ENCODE measurements around the gene SEC14L6.
"Not testable (repeated sequence)": the region's sequence is repeated elsewhere in the genome, so short reads cannot be mapped to it uniquely, and the experiment has no call there.

Gene SEC14L6

DNA sequence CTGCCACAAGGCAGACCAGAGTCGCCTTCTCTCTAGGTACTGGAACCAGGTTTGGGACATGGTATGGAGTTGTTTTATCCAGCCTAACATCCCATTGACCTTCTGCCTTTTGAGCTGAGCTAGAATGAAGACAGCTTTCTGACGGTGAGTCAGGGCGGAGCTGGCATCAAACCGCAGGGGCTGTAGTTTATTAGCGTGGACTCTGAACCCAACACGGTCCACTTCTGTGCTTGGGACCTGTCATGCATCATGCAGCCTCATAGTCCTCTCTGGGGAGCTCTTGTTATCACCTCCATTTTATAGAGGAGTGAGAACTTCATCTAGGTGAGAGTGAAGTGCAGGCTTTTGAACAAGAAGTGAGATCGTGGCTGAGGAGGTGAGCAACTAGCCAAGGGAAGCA lies 19.6 kb upstream of the SEC14L6 start:
- no peak for DNase-seq (ENCODE audit: low read depth)

DNA sequence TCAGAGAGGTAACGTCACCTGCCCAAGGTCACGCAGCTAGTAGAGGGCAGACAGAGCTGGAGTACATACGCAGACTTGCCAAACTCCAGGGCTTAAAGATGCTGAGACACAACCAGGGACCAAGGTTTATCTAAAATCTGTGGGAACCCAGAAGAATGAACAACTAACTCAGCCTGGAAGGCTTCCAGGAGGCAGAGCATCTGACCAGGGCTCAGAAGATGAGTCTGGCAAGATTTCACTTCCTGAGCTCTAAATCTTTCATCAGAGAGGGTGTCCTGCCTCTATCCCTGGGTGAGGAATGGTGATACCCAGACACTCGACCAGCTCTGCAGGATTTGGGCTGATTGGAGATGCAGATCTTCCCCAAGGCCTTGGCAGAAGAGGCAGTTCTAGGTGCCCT lies 18.8 kb upstream of the SEC14L6 start:
- DNase-seq (ENCODE audit: low read depth), result no peak

DNA sequence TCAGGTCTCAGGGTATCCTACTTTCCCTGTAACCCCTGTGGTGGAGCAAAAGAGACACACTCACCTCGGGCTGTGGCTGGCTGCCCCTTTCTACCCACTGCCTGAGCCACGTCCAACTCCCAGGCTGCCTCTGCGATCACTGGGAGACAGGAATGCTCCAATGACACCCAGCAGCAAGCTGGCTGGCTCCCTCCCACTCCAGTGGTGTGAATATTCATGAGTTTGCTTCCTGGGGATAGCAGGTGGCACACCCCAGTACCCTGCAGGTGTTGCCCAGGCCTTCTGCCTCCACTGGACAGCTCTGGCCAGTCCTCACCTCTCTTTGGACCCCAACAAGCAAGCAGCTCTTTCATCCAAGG lies 18.2 kb upstream of the SEC14L6 start:
- DNase-seq (ENCODE audit: low read depth), result no peak

DNA sequence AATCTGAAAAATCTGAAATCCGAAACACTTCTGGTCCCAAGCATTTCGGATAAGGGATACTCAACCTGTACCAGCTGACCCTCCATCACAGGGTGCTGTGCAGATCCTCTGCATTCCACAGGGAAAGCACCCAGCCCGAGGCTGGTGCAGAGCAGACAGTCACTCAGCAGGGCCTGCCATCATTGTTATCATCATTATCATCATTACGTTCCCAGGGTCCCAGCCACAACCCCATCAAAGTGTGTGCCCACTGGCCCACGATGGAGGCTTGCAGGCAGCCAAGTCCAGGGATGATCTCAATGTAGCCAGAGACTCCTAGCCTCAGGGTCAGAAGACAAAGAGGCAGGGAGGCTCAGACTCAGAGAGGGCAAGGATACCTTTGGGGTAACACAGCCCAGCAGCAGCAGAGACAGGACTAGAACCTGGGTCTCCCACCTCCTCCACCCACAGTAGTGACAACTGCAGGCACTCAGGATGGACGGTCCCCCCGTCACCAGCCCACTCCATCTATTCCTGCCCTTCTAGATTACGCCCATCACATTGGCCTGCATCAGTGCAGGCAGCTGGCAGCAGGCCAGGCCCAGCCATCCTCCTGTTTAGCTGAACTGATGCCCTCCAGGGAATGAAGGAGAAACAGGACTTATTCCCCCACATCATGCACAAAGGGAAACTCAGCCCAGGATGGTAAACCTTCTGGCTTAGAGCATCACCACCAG lies 17.7 kb upstream of the SEC14L6 start:
- no peak for DNase-seq (ENCODE audit: low read depth)

DNA sequence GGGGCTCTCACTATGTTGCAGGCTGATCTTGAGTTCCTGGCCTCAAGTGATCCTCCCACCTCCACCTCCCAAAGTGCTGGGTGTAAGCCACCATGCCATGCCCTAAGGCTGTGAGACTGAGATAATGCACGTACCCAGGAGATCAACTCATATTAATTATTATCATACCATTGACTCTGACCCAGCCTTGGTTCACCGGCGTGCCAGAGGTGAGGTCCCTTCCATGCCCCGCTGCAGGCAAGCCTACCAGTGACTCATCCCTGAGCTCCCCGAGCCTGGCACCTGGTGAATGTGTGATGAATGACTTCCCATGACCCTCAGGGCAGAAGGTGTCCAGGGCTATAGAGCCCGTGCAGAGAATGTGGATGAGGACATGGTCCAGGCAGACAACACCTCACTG lies 15.8 kb upstream of the SEC14L6 start:
- DNase-seq (ENCODE audit: low read depth), result no peak

DNA sequence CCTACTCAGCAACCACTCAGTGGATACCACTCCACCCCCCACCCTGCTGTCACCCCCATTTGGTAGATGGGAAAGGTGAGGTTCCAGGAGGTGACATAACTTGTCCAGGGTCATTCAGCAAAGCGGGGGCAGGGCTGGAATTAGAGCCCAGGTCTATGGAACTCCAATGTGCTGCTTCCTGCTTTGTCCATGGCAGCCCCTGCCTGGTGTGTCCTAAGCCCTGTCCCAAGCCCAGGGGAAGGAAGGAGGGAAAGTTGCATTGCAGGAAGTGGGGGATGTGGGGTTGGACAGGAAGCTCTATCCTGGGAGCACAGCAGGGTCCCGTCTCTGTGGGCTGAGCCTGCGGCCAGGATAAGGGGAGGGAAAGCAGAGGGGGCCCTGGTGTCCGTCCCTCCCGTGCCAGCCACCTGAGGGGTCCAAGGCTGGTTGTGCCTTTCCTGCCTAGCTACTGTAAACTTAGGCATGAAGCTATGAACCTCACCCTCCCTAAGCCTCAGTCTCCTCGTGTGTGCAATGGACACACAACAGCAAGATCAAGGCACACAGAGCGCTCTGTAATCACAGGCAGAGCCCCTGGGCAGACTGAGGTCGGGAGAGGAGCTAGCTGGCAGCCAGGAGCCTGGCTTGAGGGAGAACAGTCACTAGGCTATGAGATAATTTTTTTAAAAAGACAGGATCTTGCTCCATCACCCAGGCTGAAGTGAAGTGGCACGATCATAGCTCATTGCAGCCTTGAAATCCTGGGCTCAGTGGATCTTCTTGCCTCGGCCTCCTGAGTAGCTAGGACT lies 15.1 kb upstream of the SEC14L6 start:
- DNase-seq (ENCODE audit: low read depth), result no peak

DNA sequence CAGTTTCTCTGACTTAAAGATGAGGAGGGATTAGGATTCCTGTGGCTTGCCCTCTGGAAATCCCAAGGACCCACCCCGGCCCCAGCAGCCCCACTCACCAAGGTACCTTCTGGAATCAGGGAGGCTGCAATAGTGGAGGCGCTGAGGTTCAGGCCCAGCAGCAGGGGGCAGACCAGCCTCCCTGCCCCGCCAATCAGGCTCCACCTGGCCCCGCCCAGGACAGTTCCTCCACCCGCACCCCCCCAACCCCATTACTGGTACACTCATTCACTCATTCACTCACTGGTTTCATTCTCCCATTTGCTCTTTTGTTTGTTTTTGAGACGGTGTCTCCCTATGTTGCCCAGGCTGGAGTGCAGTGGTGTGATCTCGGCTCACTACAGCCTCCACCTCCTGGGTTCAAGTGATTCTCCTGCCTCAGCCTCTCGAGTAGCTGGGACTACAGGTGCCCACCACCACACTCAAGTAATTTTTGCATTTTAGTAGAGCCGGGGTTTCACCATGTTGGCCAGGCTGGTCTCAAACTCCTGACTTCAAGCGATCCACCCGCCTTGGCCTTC lies 14.2 kb upstream of the SEC14L6 start:
- not testable (repeated sequence) for DNase-seq (ENCODE audit: low read depth)

DNA sequence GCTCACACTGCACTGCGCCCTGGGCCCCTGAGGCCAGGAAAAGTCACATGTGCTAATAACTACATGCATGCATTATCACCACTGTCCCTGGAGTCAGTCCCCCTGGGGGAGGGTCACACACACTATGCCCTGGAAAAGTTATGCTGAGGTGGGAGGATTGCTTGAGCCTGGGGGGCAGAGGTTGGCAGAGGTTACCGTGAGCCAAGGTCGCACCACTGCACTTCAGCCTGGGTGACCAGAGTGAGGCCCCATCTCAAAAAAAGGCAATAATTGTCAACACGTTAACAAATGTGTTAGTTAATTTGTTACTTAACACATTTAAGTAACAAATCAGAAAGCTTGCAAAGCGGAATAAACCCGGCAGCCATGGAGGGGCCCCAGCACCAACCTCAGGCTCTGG lies 13.3 kb upstream of the SEC14L6 start:
- no peak for DNase-seq (ENCODE audit: low read depth)

DNA sequence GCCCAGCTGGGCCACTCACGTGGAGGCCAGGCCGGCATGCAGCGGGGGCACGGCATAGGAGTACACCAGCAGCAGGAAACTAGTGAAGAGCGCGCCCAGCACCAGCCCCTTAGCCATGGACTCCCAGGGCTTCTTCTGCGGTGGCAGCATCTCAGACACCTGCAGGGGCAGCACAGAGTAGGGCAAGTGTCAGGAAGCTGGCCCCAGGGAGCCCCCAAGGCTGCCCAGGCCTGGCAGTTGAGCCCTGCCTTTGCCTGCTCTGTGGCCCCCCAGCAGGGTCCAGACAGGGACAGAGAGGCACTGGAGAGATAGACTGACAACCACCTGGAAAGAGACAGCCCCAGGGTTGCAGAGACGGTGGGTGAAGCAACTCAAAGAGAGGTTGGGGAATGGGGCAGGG lies 10.7 kb upstream of the SEC14L6 start:
- no peak for DNase-seq (ENCODE audit: low read depth)

DNA sequence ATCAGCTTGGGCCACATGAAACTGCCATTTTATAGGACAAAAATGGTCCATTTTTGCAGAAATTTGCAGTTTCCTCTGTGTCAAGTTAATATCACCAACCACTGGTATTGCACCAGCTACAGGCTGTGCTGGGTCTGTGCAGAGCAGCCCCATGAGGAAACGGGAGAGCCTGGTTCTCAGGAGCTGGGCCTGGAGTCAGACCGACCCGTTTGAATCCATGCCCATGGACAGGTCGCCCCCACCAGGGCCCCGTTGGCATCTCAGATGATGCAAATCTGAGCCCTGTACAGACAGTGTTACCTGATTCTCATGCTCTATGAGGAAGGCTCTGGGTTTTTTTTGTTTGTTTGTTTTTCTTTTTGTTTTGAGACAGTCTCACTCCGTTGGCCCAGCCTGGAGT lies 9.8 kb upstream of the SEC14L6 start:
- DNase-seq (ENCODE audit: low read depth), result no peak

DNA sequence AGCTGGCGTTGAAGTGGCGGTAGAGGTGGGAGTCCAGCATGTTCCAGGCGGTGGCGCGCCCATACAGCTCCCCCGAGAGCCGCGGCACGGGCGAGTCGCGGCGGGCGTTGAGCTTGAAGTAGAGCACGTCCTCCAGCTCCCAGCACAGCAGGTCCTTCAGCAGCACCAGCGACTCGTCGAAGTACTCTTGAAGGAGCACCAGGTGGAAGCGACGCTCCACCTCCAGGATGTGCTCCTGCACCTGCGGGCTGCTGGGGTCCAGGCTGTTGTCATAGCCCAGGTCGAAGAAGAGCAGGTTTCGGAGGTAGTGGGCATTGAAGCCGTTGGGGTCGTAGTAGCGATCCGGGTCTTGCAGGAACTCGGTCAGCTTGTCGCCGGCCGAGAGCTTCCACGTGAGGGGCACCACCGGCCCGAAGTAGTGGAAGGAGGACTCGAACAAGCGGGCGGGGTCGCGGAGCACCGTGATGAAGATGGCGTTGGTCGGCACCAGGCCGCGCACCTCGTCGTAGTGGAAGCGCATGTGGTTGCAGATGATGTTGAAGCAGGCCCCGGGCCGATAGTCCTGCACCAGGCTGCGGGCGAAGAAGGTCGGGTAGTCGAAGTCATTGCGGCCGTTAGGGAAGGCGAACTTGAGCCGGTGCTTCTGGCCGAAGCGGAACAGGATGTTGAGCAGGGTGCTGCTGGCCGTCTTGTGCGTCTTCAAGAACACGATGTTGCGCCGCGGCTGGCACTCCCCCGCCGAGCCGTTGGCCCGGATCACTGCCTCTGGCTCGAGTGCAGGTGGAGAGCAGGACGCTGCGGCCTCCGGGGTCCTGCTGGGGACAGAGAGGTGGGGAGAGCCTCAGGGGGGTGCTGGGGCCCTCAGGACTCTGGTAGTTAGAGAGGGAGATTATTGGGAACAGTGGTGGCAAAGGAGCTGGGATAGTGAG lies 9.0 kb upstream of the SEC14L6 start:
- no peak for DNase-seq (ENCODE audit: low read depth)

DNA sequence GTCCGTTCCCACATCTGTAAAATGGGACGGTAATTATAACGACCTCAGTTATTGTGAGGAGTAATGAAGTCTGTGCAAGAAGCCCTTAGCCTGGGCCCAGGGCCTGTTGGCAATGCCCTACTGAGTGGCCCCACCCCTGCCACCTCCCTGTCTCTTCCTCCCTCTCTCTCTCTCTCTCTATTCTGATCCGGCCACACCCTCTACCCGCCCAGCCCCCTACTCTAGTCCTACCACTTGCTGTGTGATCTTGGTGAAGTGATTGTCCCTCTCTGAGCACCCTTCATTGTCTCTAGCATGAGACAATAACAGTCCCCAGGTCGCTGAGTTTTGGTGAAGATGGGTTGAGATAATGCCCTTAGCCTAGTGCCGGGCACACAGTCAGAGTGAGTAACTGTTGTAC lies 7.4 kb upstream of the SEC14L6 start:
- no peak for DNase-seq (ENCODE audit: low read depth)

DNA sequence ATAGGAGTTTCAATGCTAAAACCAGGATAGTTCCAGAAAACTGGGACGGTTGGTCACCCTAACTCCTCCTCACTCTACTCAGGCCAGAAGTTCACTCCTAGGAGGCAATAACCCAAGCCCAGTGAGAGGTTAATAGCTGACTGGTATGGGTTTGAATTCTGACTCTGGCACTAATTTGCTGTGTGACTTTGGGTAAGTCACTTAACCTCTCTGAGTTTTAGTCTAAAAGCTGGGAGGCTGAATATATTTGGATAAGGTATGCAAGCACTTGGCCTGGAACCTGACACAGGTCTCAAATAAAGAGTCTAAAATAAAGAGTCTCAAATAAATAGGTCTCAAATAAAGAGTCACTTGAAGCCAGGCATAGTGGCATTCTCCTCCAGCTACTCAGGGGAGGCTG lies 6.2 kb upstream of the SEC14L6 start:
- DNase-seq (ENCODE audit: low read depth), result no peak

DNA sequence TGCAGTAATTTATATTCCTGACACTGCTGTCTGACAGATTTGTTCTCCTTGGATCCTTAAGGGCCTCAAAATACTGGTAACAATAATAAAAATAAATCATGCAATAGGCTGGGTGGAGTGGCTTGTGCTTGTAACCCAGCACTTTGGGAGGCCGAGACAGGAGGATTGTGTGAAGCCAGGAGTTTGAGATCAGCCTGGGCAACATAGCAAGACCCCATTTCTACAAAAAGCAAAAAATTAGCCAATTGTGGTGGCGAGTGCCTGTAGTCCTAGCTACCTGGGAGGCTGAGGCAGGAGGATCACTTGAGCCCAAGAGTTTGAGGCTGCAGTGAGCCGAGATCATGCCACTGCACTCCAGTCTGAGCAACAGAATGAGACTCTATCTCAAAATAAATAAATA lies 5.3 kb upstream of the SEC14L6 start:
- not testable (repeated sequence) for DNase-seq (ENCODE audit: low read depth)

DNA sequence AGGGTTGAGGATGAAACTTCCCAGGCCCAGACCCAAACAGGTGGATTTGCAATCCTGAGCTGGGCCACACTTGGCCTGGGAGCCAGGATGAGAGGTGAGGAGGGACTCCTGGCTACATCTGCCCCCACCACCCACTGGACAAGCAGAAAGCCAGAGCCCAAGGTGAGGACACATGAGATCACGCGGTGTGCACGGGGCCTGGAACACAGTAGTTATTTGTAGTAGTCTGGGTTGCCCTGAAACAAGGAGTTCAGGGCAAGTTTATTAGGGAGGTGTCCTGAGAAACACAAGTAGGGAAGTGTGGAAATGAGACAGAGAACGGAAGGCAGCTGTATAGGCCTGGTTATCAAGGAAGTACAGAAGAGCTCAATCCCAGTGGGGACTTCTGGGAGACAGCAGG lies 647 bp upstream of the SEC14L6 start:
- DNase-seq (ENCODE audit: low read depth), result no peak

DNA sequence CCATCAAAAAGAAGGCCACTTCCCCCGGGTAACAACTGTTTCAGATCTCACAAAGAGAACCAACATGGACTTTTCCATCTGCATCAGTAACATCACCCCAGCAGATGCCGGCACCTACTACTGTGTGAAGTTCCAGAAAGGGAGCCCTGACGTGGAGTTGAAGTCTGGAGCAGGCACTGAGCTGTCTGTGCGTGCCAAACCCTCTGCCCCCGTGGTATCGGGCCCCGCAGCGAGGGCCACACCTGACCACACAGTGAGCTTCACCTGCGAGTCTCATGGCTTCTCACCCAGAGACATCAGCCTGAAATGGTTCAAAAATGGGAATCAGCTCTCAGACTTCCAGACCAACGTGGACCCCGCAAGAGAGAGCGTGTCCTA lies 3.7 kb downstream of the SEC14L6 start:
- DNase-seq (ENCODE audit: low read depth), result no peak

DNA sequence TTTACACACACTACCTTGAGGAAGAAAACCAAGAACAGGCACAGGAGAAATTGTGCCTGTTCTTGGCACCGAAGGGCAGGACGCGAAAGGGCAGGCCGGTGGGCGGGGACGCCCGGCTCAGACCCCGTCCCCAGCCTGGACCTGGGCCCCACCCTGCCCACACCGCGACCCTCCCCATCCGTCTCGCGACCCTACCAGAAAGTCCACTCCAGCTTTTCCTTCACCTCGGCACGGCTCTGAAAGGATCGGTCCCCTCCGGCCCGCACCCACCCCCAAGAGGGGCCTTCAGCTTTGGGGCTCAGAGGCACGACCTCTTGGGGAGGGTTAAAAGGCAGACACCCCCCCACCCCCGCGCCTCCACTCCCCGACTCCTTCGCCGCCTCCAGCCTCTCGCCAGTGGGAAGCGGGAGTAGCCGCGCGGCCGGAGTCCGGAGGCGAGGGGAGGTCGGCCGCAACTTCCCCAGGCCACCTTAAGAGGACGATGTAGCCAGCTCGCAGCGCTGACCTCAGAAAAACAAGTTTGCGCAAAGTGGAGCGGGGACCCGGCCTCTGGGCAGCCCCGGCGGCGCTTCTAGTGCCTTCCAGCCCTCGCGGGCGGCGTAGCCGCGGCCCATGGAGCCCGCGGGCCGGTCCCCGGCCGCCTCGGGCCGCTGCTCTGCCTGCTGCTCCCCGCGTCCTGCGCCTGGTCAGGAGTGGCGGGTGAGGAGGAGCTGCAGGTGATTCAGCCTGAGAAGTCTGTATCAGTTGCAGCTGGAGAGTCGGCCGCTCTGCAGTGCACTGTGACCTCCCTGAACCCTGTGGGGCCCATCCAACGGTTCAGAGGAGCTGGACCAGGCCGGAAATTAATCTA lies 4.4 kb downstream of the SEC14L6 start:
- no peak for DNase-seq (ENCODE audit: low read depth)

DNA sequence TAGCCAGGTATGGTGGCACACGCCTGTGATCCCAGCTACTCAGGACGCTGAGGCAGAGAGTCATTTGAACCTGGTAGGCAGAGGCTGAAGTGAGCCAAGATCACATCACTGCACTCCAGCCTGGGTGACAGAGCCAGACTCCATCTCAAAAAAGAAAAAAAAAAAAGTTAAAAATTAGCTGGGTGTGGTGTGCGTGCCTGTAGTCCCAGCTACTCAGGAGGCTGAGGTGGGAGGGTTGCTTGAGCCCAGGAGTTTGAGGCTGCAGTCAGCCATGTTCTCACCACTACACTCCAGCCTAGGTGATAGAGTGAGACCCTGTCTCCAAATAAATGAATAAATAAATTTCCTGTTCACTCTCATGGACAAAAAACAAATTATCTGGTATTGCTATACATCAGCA lies 5.0 kb downstream of the SEC14L6 start:
- not testable (repeated sequence) for DNase-seq (ENCODE audit: low read depth)

DNA sequence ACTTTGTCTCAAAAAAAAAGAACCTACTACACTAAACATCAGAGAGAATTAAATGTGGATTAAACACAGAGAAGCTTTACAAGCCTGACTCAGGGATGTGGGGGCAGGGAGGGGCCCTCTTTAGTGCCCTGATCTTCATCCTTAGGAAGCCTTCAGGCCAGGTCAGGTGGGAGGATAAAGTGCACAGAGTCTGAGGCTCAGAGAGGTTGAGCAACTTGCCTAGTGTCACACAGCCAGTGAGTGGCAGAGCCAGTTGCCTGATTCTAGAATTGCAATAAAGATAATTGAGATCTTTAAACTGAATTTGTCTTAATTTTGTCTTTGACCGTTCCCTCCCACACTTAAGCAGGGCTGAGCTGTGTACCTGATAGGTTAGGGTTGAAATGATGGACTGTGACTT lies 7.2 kb downstream of the SEC14L6 start:
- DNase-seq (ENCODE audit: low read depth), result no peak

DNA sequence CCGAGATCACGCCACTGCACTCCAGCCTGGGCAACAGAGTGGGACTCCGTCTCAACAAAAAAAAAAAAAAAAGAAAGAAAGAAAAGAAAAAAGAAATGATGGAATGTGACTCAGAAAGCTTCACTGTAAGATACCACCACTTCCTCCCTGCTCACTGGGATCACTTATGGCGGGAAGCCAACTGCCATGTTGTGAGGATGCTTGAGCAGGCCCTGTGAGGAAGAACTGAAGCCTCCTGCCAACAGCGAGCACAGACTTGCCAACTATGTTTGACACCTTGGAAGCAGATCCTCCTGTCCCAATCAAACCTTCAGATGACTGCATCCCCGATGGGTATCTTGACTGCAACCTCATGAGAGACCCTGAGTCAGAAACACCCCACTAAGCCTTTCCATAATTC lies 8.3 kb downstream of the SEC14L6 start:
- DNase-seq (ENCODE audit: low read depth), result no peak

DNA sequence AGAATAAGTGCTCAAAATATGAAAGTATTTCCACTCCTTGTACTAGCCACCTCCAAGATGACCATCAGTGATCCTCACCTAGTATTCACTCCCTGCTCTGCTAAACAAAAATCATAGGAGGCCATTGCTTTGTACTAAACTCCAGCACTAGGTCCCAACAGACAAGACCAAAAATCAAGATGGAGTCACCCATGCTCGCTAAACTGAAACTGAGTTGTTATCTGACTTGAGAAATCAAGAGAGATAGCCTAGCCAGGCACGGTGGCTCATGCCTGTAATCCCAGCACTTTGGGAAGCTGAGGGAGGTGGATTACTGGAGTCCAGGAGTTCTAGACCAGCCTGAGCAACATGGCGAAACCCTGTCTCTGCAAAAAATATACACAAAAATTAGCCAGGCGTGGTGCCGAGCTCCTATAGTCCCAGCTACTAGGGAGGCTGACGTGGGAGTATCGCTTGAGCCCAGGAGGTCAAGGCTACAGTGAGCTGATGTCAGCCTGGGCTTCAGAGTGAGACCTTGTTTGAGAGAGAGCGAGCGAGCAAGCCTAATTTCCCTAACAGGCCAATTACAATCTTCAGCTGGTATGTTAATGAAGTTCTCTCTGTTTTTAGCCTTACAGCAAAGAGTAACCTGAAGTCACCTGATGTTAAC lies 9.3 kb downstream of the SEC14L6 start:
- DNase-seq (ENCODE audit: low read depth), result no peak
